ENCODE results near the gene MANF.
"Not testable (repeated sequence)": the region's sequence is repeated elsewhere in the genome, so short reads cannot be mapped to it uniquely, and the experiment has no call there.

The MANF gene

GRCh38 chr3:51354172-51354571 lies 30.9 kb upstream of the MANF start:
- H3K4me1 ChIP-seq (ENCODE audit: control insufficient read depth, insufficient read depth, low read length) = peaks cover 5% of the 10 kb centered on the region; the same call in 1 of the 2 replicates
- H3K36me3 ChIP-seq (ENCODE audit: control insufficient read depth, insufficient read depth, low read length) = peaks cover 9% of the 10 kb centered on the region; the same call in 1 of the 2 replicates
- H3K9me3 ChIP-seq (ENCODE audit: control insufficient read depth, insufficient read depth, low read depth, low read length) = no peaks in the 10 kb centered on the region
- H3K27me3 ChIP-seq (ENCODE audit: control insufficient read depth, insufficient read depth, low read length) = no peaks in the 10 kb centered on the region
- H3K4me3 ChIP-seq (ENCODE audit: low read depth, low read length) = no peak overlapping the region
- no peak overlapping the region for H3K9ac ChIP-seq (ENCODE audit: low read length)
- H3K27ac ChIP-seq (ENCODE audit: low read depth, low read length) = no peak overlapping the region

GRCh38 chr3:51354731-51355615 lies 30.1 kb upstream of the MANF start:
- no peak overlapping the region for H3K9ac ChIP-seq (ENCODE audit: low read length)
- H3K4me3 ChIP-seq (ENCODE audit: low read depth, low read length) = no peak overlapping the region
- peaks cover 15% of the 10 kb centered on the region; the same call in 1 of the 2 replicates for H3K36me3 ChIP-seq (ENCODE audit: control insufficient read depth, insufficient read depth, low read length)
- H3K9me3 ChIP-seq (ENCODE audit: control insufficient read depth, insufficient read depth, low read depth, low read length) = no peaks in the 10 kb centered on the region
- H3K4me1 ChIP-seq (ENCODE audit: control insufficient read depth, insufficient read depth, low read length) = peaks cover 5% of the 10 kb centered on the region; the same call in 1 of the 2 replicates
- no peaks in the 10 kb centered on the region for H3K27me3 ChIP-seq (ENCODE audit: control insufficient read depth, insufficient read depth, low read length)
- H3K27ac ChIP-seq (ENCODE audit: low read depth, low read length) = no peak overlapping the region

GRCh38 chr3:51355891-51356578 lies 29.1 kb upstream of the MANF start:
- peaks cover 20% of the 10 kb centered on the region; the same call in 1 of the 2 replicates for H3K36me3 ChIP-seq (ENCODE audit: control insufficient read depth, insufficient read depth, low read length)
- no peaks in the 10 kb centered on the region for H3K27me3 ChIP-seq (ENCODE audit: control insufficient read depth, insufficient read depth, low read length)
- H3K9ac ChIP-seq (ENCODE audit: low read length) = no peak overlapping the region
- H3K27ac ChIP-seq (ENCODE audit: low read depth, low read length) = no peak overlapping the region
- no peak overlapping the region for H3K4me3 ChIP-seq (ENCODE audit: low read depth, low read length)
- no peaks in the 10 kb centered on the region for H3K9me3 ChIP-seq (ENCODE audit: control insufficient read depth, insufficient read depth, low read depth, low read length)
- H3K4me1 ChIP-seq (ENCODE audit: control insufficient read depth, insufficient read depth, low read length) = peaks cover 5% of the 10 kb centered on the region; the same call in 1 of the 2 replicates

GRCh38 chr3:51357856-51358255 lies 27.2 kb upstream of the MANF start:
- no peak overlapping the region for H3K4me3 ChIP-seq (ENCODE audit: low read depth, low read length)
- H3K9me3 ChIP-seq (ENCODE audit: control insufficient read depth, insufficient read depth, low read depth, low read length) = no peaks in the 10 kb centered on the region
- no peak overlapping the region for H3K27ac ChIP-seq (ENCODE audit: low read depth, low read length)
- H3K27me3 ChIP-seq (ENCODE audit: control insufficient read depth, insufficient read depth, low read length) = no peaks in the 10 kb centered on the region
- no peak overlapping the region for H3K9ac ChIP-seq (ENCODE audit: low read length)
- H3K36me3 ChIP-seq (ENCODE audit: control insufficient read depth, insufficient read depth, low read length) = peaks cover 26% of the 10 kb centered on the region; the same call in 1 of the 2 replicates
- H3K4me1 ChIP-seq (ENCODE audit: control insufficient read depth, insufficient read depth, low read length) = peaks cover 5% of the 10 kb centered on the region; the same call in 1 of the 2 replicates

- no peaks in the 10 kb centered on the region for H3K9me3 ChIP-seq (ENCODE audit: control insufficient read depth, insufficient read depth, low read depth, low read length)
- H3K27me3 ChIP-seq (ENCODE audit: control insufficient read depth, insufficient read depth, low read length) = no peaks in the 10 kb centered on the region
- H3K4me1 ChIP-seq (ENCODE audit: control insufficient read depth, insufficient read depth, low read length) = peaks cover 5% of the 10 kb centered on the region; the same call in 1 of the 2 replicates
- peaks cover 26% of the 10 kb centered on the region; the same call in 1 of the 2 replicates for H3K36me3 ChIP-seq (ENCODE audit: control insufficient read depth, insufficient read depth, low read length)
- no peak overlapping the region for H3K9ac ChIP-seq (ENCODE audit: low read length)
- no peak overlapping the region for H3K27ac ChIP-seq (ENCODE audit: low read depth, low read length)
- H3K4me3 ChIP-seq (ENCODE audit: low read depth, low read length) = no peak overlapping the region
Measured at GRCh38 chr3:51358981-51359380, 26.1 kb upstream of the MANF start.

GRCh38 chr3:51360806-51361205 lies 24.3 kb upstream of the MANF start:
- no peaks in the 10 kb centered on the region for H3K4me1 ChIP-seq (ENCODE audit: control insufficient read depth, insufficient read depth, low read length)
- peaks cover 26% of the 10 kb centered on the region; the same call in 1 of the 2 replicates for H3K36me3 ChIP-seq (ENCODE audit: control insufficient read depth, insufficient read depth, low read length)
- no peaks in the 10 kb centered on the region for H3K9me3 ChIP-seq (ENCODE audit: control insufficient read depth, insufficient read depth, low read depth, low read length)
- H3K27me3 ChIP-seq (ENCODE audit: control insufficient read depth, insufficient read depth, low read length) = no peaks in the 10 kb centered on the region
- H3K9ac ChIP-seq (ENCODE audit: low read length) = no peak overlapping the region
- no peak overlapping the region for H3K27ac ChIP-seq (ENCODE audit: low read depth, low read length)
- H3K4me3 ChIP-seq (ENCODE audit: low read depth, low read length) = no peak overlapping the region

- H3K36me3 ChIP-seq (ENCODE audit: control insufficient read depth, insufficient read depth, low read length) = peaks cover 24% of the 10 kb centered on the region; the same call in 1 of the 2 replicates
- H3K9ac ChIP-seq (ENCODE audit: low read length) = no peak overlapping the region
- H3K4me3 ChIP-seq (ENCODE audit: low read depth, low read length) = no peak overlapping the region
- no peaks in the 10 kb centered on the region for H3K9me3 ChIP-seq (ENCODE audit: control insufficient read depth, insufficient read depth, low read depth, low read length)
- H3K27ac ChIP-seq (ENCODE audit: low read depth, low read length) = no peak overlapping the region
- H3K27me3 ChIP-seq (ENCODE audit: control insufficient read depth, insufficient read depth, low read length) = no peaks in the 10 kb centered on the region
- no peaks in the 10 kb centered on the region for H3K4me1 ChIP-seq (ENCODE audit: control insufficient read depth, insufficient read depth, low read length)
Measured at GRCh38 chr3:51361746-51362145, 23.3 kb upstream of the MANF start.

GRCh38 chr3:51362476-51362875 lies 22.6 kb upstream of the MANF start:
- Histone ChIP-seq H3K36me3 (ENCODE audit: control insufficient read depth, insufficient read depth, low read length) (peaks cover 17% of the 10 kb centered on the region; the same call in 1 of the 2 replicates), H3K4me3 (ENCODE audit: low read depth, low read length) (no peak overlapping the region), H3K4me1 (ENCODE audit: control insufficient read depth, insufficient read depth, low read length) (no peaks in the 10 kb centered on the region), H3K9me3 (ENCODE audit: control insufficient read depth, insufficient read depth, low read depth, low read length) (no peaks in the 10 kb centered on the region), H3K27ac (ENCODE audit: low read depth, low read length) (no peak overlapping the region), H3K27me3 (ENCODE audit: control insufficient read depth, insufficient read depth, low read length) (no peaks in the 10 kb centered on the region), H3K9ac (ENCODE audit: low read length) (no peak overlapping the region)

- H3K27ac ChIP-seq (ENCODE audit: low read depth, low read length); H3K4me3 ChIP-seq (ENCODE audit: low read depth, low read length); H3K36me3 ChIP-seq (ENCODE audit: control insufficient read depth, insufficient read depth, low read length); H3K4me1 ChIP-seq (ENCODE audit: control insufficient read depth, insufficient read depth, low read length); H3K27me3 ChIP-seq (ENCODE audit: control insufficient read depth, insufficient read depth, low read length); H3K9ac ChIP-seq (ENCODE audit: low read length); H3K9me3 ChIP-seq (ENCODE audit: control insufficient read depth, insufficient read depth, low read depth, low read length): not testable (repeated sequence)
Measured at GRCh38 chr3:51368276-51368675, 16.8 kb upstream of the MANF start.

GRCh38 chr3:51371943-51372557 lies 13.0 kb upstream of the MANF start:
- Histone ChIP-seq H3K9me3 (ENCODE audit: control insufficient read depth, insufficient read depth, low read depth, low read length) (peaks cover 9% of the 10 kb centered on the region), H3K27me3 (ENCODE audit: control insufficient read depth, insufficient read depth, low read length) (no peaks in the 10 kb centered on the region), H3K9ac (ENCODE audit: low read length) (no peak overlapping the region), H3K4me3 (ENCODE audit: low read depth, low read length) (no peak overlapping the region), H3K36me3 (ENCODE audit: control insufficient read depth, insufficient read depth, low read length) (peaks cover 20% of the 10 kb centered on the region; the same call in 1 of the 2 replicates), H3K27ac (ENCODE audit: low read depth, low read length) (no peak overlapping the region), H3K4me1 (ENCODE audit: control insufficient read depth, insufficient read depth, low read length) (no peaks in the 10 kb centered on the region)

Measured in HUES6 (cell line).